Measurements from ENCODE around the gene FZD8. TPM values are rescaled to one million over a fixed set of nuclear protein-coding genes. Genes with fewer than 3 reads are reported as not detected.

Gene FZD8
- total RNA-seq, 1 donor from 2014 or later = 8.9 TPM

GRCh38 chr10:35639021-35639727, 2.9 kb downstream of the FZD8 start:
- peaks cover 8% of the 10 kb centered on the region for H3K4me1 Mint-ChIP-seq (ENCODE audit: low read depth, unreplicated experiment)
- H3K4me3 Mint-ChIP-seq (ENCODE audit: unreplicated experiment) = peak overlapping the region; percentile 89
- H3K36me3 Mint-ChIP-seq (ENCODE audit: unreplicated experiment) = no peaks in the 10 kb centered on the region
- H3K27ac Mint-ChIP-seq (ENCODE audit: unreplicated experiment) = peak overlapping the region; percentile 12
- H3K9me3 Mint-ChIP-seq (ENCODE audit: unreplicated experiment) = peaks cover 11% of the 10 kb centered on the region
- peaks cover 16% of the 10 kb centered on the region for H3K27me3 Mint-ChIP-seq (ENCODE audit: unreplicated experiment)
- no peak for TF ChIP-seq CTCF (IDR thresholded peaks at IDR 0.05; ENCODE audit: partially characterized antibody, unreplicated experiment)
- DNase-seq = peak; percentile 67

- H3K4me3 Mint-ChIP-seq (ENCODE audit: unreplicated experiment) = peak overlapping the region; percentile 64
- TF ChIP-seq CTCF (IDR thresholded peaks at IDR 0.05; ENCODE audit: partially characterized antibody, unreplicated experiment) = no peak
- no peaks in the 10 kb centered on the region for H3K36me3 Mint-ChIP-seq (ENCODE audit: unreplicated experiment)
- peaks cover 13% of the 10 kb centered on the region for H3K27me3 Mint-ChIP-seq (ENCODE audit: unreplicated experiment)
- peaks cover 4% of the 10 kb centered on the region for H3K4me1 Mint-ChIP-seq (ENCODE audit: low read depth, unreplicated experiment)
- peaks cover 9% of the 10 kb centered on the region for H3K9me3 Mint-ChIP-seq (ENCODE audit: unreplicated experiment)
- H3K27ac Mint-ChIP-seq (ENCODE audit: unreplicated experiment) = no peak overlapping the region
- no peak for DNase-seq
These were observed 4.0 kb downstream of the FZD8 start for GRCh38 chr10:35638101-35638500.

GRCh38 chr10:35637462-35637861, 4.6 kb downstream of the FZD8 start:
- H3K9me3 Mint-ChIP-seq (ENCODE audit: unreplicated experiment) = peaks cover 9% of the 10 kb centered on the region
- H3K4me1 Mint-ChIP-seq (ENCODE audit: low read depth, unreplicated experiment) = peaks cover 4% of the 10 kb centered on the region
- no peak for DNase-seq
- H3K36me3 Mint-ChIP-seq (ENCODE audit: unreplicated experiment) = no peaks in the 10 kb centered on the region
- TF ChIP-seq CTCF (IDR thresholded peaks at IDR 0.05; ENCODE audit: partially characterized antibody, unreplicated experiment) = no peak
- H3K27ac Mint-ChIP-seq (ENCODE audit: unreplicated experiment) = no peak overlapping the region
- H3K4me3 Mint-ChIP-seq (ENCODE audit: unreplicated experiment) = peak overlapping the region; percentile 35
- peaks cover 12% of the 10 kb centered on the region for H3K27me3 Mint-ChIP-seq (ENCODE audit: unreplicated experiment)

- Mint-ChIP-seq H3K9me3 (ENCODE audit: unreplicated experiment) (peaks cover 9% of the 10 kb centered on the region), H3K4me3 (ENCODE audit: unreplicated experiment) (no peak overlapping the region), H3K27ac (ENCODE audit: unreplicated experiment) (no peak overlapping the region), H3K36me3 (ENCODE audit: unreplicated experiment) (no peaks in the 10 kb centered on the region), H3K27me3 (ENCODE audit: unreplicated experiment) (peaks cover 10% of the 10 kb centered on the region), H3K4me1 (ENCODE audit: low read depth, unreplicated experiment) (peaks cover 4% of the 10 kb centered on the region)
- no peak for TF ChIP-seq CTCF (IDR thresholded peaks at IDR 0.05; ENCODE audit: partially characterized antibody, unreplicated experiment)
- DNase-seq = no peak
These were observed 5.1 kb downstream of the FZD8 start for GRCh38 chr10:35636956-35637355.

GRCh38 chr10:35635576-35635975, 6.5 kb downstream of the FZD8 start:
- no peak overlapping the region for H3K4me3 Mint-ChIP-seq (ENCODE audit: unreplicated experiment)

More at GRCh38 chr10:35635576-35635975, 6.5 kb downstream of the FZD8 start:
- no peak overlapping the region for H3K27ac Mint-ChIP-seq (ENCODE audit: unreplicated experiment)
- DNase-seq = peak; percentile 46
- H3K4me1 Mint-ChIP-seq (ENCODE audit: low read depth, unreplicated experiment) = peaks cover 4% of the 10 kb centered on the region
- peaks cover 13% of the 10 kb centered on the region for H3K27me3 Mint-ChIP-seq (ENCODE audit: unreplicated experiment)
- TF ChIP-seq CTCF (IDR thresholded peaks at IDR 0.05; ENCODE audit: partially characterized antibody, unreplicated experiment) = peak; percentile 79
- peaks cover 9% of the 10 kb centered on the region for H3K9me3 Mint-ChIP-seq (ENCODE audit: unreplicated experiment)
- no peaks in the 10 kb centered on the region for H3K36me3 Mint-ChIP-seq (ENCODE audit: unreplicated experiment)
